Endothelial cell of umbilical vein (primary cell): ENCODE data around the gene GNPDA1. TPM values are rescaled to one million over a fixed set of nuclear protein-coding genes. Genes with fewer than 3 reads are reported as not detected.

ENCODE experiments used
- BruUV-seq: library from RNA; stranded (reverse); fragments of 400-500 nt; replicated peaks from 2 replicates; lab custom pipeline; 2021; lab: Mats Ljungman, UMichigan
- CTCF ChIA-PET: fragments of 300-600, 350-600 bp; sonication (Branson Sonifier 250); formaldehyde crosslinking; loops from one replicate; lab custom pipeline; 2021; ENCODE audit warnings: antibody characterized with exemption, inconsistent platforms; lab: Charles Lee
- POLR2A ChIA-PET: fragments of 300-600, 350-600 bp; sonication (Branson Sonifier 250); formaldehyde crosslinking; loops from one replicate; lab custom pipeline; 2021; ENCODE audit warnings: antibody characterized with exemption, inconsistent platforms; lab: Charles Lee
- DNase-seq: peaks from one replicate; pipeline ENCODE4 v3.0.0-alpha.2; 2011; ENCODE audit warnings: low read depth, low spot score
- FAIRE-seq: peaks from 2 replicates; lab custom pipeline; 2011; peaks lifted over from hg19 to GRCh38; lab: Jason Lieb, UNC
- H2AFZ ChIP-seq: 2 replicates; pipeline ENCODE4 v1.6.0; 2012; ENCODE audit warnings: low read depth, low read length, control low read depth, inconsistent platforms
- H3K27ac ChIP-seq: 2 replicates; pipeline ENCODE4 v1.5.1; 2011; ENCODE audit warnings: low read depth, mild to moderate bottlenecking, control low read depth, low read length, moderate library complexity; ENCODE audit not compliant: insufficient read depth
- H3K27me3 ChIP-seq, 2 experiments: 2 replicates each; pipeline versions ENCODE4 v1.6.0 to v1.6.1; 2011; ENCODE audit warnings: low read length in 2 of 2, mixed read lengths in 1 of 2; ENCODE audit not compliant: control insufficient read depth in 2 of 2, insufficient read depth in 2 of 2
- H3K36me3 ChIP-seq, 2 experiments: 2 replicates in 1 of 2; 3 replicates in 1 of 2; pipeline ENCODE4 v1.5.1; 2011; ENCODE audit warnings: low read length in 2 of 2, mild to moderate bottlenecking in 1 of 2, moderate library complexity in 1 of 2; ENCODE audit not compliant: control insufficient read depth in 2 of 2, insufficient read depth in 2 of 2; ENCODE audit errors: extremely low read depth in 1 of 2
- H3K4me1 ChIP-seq: 3 replicates; pipeline ENCODE4 v1.5.1; 2011; ENCODE audit warnings: mild to moderate bottlenecking, low read length; ENCODE audit not compliant: control insufficient read depth, insufficient read depth; ENCODE audit errors: extremely low read depth
- H3K4me2 ChIP-seq: 2 replicates; pipeline ENCODE4 v1.6.1; 2011; ENCODE audit warnings: low read length, control low read depth, mixed read lengths; ENCODE audit not compliant: insufficient read depth
- H3K4me3 ChIP-seq, 3 experiments: fragments of 200-600 bp in 1 of 3; sonication (generic), shearing (Covaris generic) in 1 of 3; replicated peaks in 1 of 3; 2 replicates each; pipeline ENCODE4 v1.5.1; 2011 to 2016; ENCODE audit warnings: control low read depth in 3 of 3, low read length in 3 of 3, mild to moderate bottlenecking in 2 of 3, inconsistent platforms in 1 of 3, low read depth in 1 of 3, moderate library complexity in 1 of 3; ENCODE audit not compliant: insufficient read depth in 1 of 3
- H3K79me2 ChIP-seq: 2 replicates; pipeline ENCODE4 v1.6.0; 2012; ENCODE audit warnings: low read length, inconsistent platforms; ENCODE audit not compliant: control insufficient read depth, insufficient read depth
- H3K9ac ChIP-seq: replicated peaks from 2 replicates; pipeline ENCODE3; 2011; ENCODE audit warnings: low read length, control low read depth; ENCODE audit not compliant: insufficient read depth; ENCODE audit errors: extremely low read depth
- H3K9me1 ChIP-seq: replicated peaks from 3 replicates; pipeline ENCODE4 v1.6.0; 2011; ENCODE audit warnings: mild to moderate bottlenecking, low read length; ENCODE audit not compliant: control insufficient read depth, insufficient read depth; ENCODE audit errors: extremely low read depth
- H3K9me3 ChIP-seq: replicated peaks from 2 replicates; pipeline ENCODE4 v1.5.1; 2012; ENCODE audit warnings: low read length, inconsistent platforms; ENCODE audit not compliant: control insufficient read depth, insufficient read depth
- H4K20me1 ChIP-seq: replicated peaks from 2 replicates; pipeline ENCODE3; 2011; ENCODE audit warnings: mild to moderate bottlenecking, low read length; ENCODE audit not compliant: control insufficient read depth, insufficient read depth; ENCODE audit errors: extremely low read depth
- CTCF ChIP-seq, 2 donors: IDR thresholded peaks; 1 replicate in 1 of 2; 2 replicates in 1 of 2; pipeline ENCODE4 v1.5.1; 2011; ENCODE audit warnings: low read length in 2 of 2, mild to moderate bottlenecking in 2 of 2, moderate library complexity in 2 of 2, control low read depth in 1 of 2, inconsistent platforms in 1 of 2, low read depth in 1 of 2; ENCODE audit not compliant: insufficient read depth in 1 of 2; ENCODE audit errors: extremely low read depth in 1 of 2
- JUN ChIP-seq: IDR thresholded peaks from 2 replicates; pipeline ENCODE4 v1.6.1; 2011; ENCODE audit warnings: borderline replicate concordance, low read depth; ENCODE audit not compliant: insufficient read length, insufficient read depth
- MYC ChIP-seq: IDR thresholded peaks from one replicate; pipeline ENCODE4 v1.6.1; 2011; ENCODE audit warnings: mild to moderate bottlenecking, low read depth, low read length
- POLR2AphosphoS5 ChIP-seq: IDR thresholded peaks from 2 replicates; pipeline ENCODE4 v1.6.1; 2012; ENCODE audit warnings: low read depth, mild to moderate bottlenecking, control low read depth, low read length, moderate library complexity; ENCODE audit not compliant: insufficient read depth
- dilution Hi-C: fragments of 300-500 bp; cut with MboI; formaldehyde crosslinking; loops from one replicate; pipeline ENCODE4 v1.15.0; 2019; ENCODE audit warnings: low sequenced_read_pairs; ENCODE audit not compliant: extremely low pct_ligation_motif_present
- intact Hi-C: fragments of 100-400 bp; cut with micrococcal nuclease; formaldehyde crosslinking; loops from one replicate; pipeline ENCODE4 v1.10.0; 2022
- polyA plus RNA-seq, 4 experiments: library from polyadenylated mRNA; depleted of rRNA in 3 of 4; stranded (reverse) in 3 of 4; unstranded in 1 of 4; fragments of >200 nt; gene quantifications; 2 replicates each; pipeline versions ENCODE4 v1.2.1 to v1.2.3, GENCODE V29; 2011 to 2012; ENCODE audit warnings: missing spikeins in 1 of 4
- total RNA-seq: library from RNA; stranded (reverse); gene quantifications from 2 replicates; pipeline ENCODE4 v1.2.3, GENCODE V29; 2021

The GNPDA1 gene
- total and polyA plus RNA-seq, 2 donors (not counting 3 experiments of a cell fraction or from before 2014, with no cell fraction given), result 22.5 to 49.3 TPM

GRCh38 chr5:141951332-141951781 is 61.5 kb downstream of the GNPDA1 start:
- Histone ChIP-seq H3K9ac (no peak overlapping the region), H3K79me2 (no peaks in the 10 kb centered on the region), H3K36me3 (no peaks in the 10 kb centered on the region), H3K27me3 (no peaks in the 10 kb centered on the region), H3K9me1 (no peaks in the 10 kb centered on the region), H3K4me1 (peaks cover 51% of the 10 kb centered on the region), H3K4me3 (no peak overlapping the region), H2AFZ (no peak overlapping the region), H4K20me1 (no peaks in the 10 kb centered on the region), H3K9me3 (no peaks in the 10 kb centered on the region), H3K4me2 (peak overlapping the region; percentile 54), H3K27ac (no peak overlapping the region)
- POLR2A ChIA-PET, result no interaction called here
- CTCF ChIA-PET, result interaction anchor here (1.4 to 2.5 kb wide), 3 partner anchors 9 to 18 kb away, joined by 3 to 16 read pairs (median 5); no protein-coding TSS in a partner anchor
- DNase-seq (peak; percentile 69), FAIRE-seq (peak; percentile 94)
- TF ChIP-seq POLR2AphosphoS5, result peak; percentile 30
- TF ChIP-seq CTCF (IDR thresholded peaks at IDR 0.05; ENCODE audit: extremely low read depth in 1 of 2, insufficient read depth in 1 of 2, low read depth in 1 of 2, low read length in 2 of 2), result peak; percentile 34 to 65
- no peak for TF ChIP-seq MYC
- TF ChIP-seq JUN, result no peak
- intact Hi-C loops, result no loop called here
- dilution Hi-C loops, result no loop called here
- BruUV-seq, result no TSS peak

Other genes with a start within 250 kb of the GNPDA1 start
- gene PCDH1, start 134.6 kb downstream of the GNPDA1 start, total RNA-seq, result 136 and 170 TPM in 2 replicates
- 113 and 124 TPM in 2 replicates for gene PCDH1, start 134.6 kb downstream of the GNPDA1 start, polyA plus RNA-seq
- 67.0 and 105 TPM in 2 replicates for gene DELE1, start 89.2 kb downstream of the GNPDA1 start, total RNA-seq
- gene DELE1, start 89.2 kb downstream of the GNPDA1 start, polyA plus RNA-seq, result 121 and 139 TPM in 2 replicates
- gene PCDH12, start 54.8 kb downstream of the GNPDA1 start, total RNA-seq, result 18.5 and 20.4 TPM in 2 replicates
- gene PCDH12, start 54.8 kb downstream of the GNPDA1 start, polyA plus RNA-seq, result 5.5 and 6.2 TPM in 2 replicates
- 53.1 and 55.9 TPM in 2 replicates for gene RNF14, start 43.9 kb downstream of the GNPDA1 start, total RNA-seq
- 20.3 and 23.5 TPM in 2 replicates for gene RNF14, start 43.9 kb downstream of the GNPDA1 start, polyA plus RNA-seq
- 40.3 and 42.6 TPM in 2 replicates for gene NDFIP1, start 95.8 kb upstream of the GNPDA1 start, total RNA-seq
- gene NDFIP1, start 95.8 kb upstream of the GNPDA1 start, polyA plus RNA-seq, result 12.3 and 18.4 TPM in 2 replicates